Panc1 (cell line): ENCODE measurements around the gene ZNF580. TPM values are rescaled to one million over a fixed set of nuclear protein-coding genes. Genes with fewer than 3 reads are reported as not detected.

ENCODE experiments used
- ATAC-seq: fragments of 200-7000 bp; cut with Tn5 transposase; 2 replicates; pipeline ENCODE4 v1.9.1; 2020; ENCODE audit warnings: mild to moderate bottlenecking, moderate library complexity
- BruUV-seq: library from RNA; stranded (reverse); fragments of 400-500 nt; replicated peaks from 2 replicates; lab custom pipeline; 2021; lab: Mats Ljungman, UMichigan
- CTCF ChIA-PET: fragments of 300-600 bp; sonication (Branson Sonifier 250); formaldehyde crosslinking; loops from one replicate; lab custom pipeline; 2022; ENCODE audit warnings: antibody characterized with exemption; lab: Charles Lee
- POLR2A ChIA-PET: fragments of 300-600 bp; sonication (Branson Sonifier 250); formaldehyde crosslinking; loops from one replicate; lab custom pipeline; 2022; ENCODE audit warnings: antibody characterized with exemption; lab: Charles Lee
- DNase-seq: peaks from one replicate; pipeline ENCODE4 v3.0.0-alpha.2; 2010; ENCODE audit warnings: low read depth, low spot score
- H3K27ac ChIP-seq: 2 replicates; pipeline ENCODE4 v1.5.1; 2011; ENCODE audit warnings: mild to moderate bottlenecking, low read length, inconsistent platforms
- H3K27me3 ChIP-seq: fragments of 200-500 bp; sonication (Bioruptor generic); 2 replicates; pipeline ENCODE4 v1.6.0; 2014; ENCODE audit warnings: low read length, inconsistent platforms; ENCODE audit not compliant: control insufficient read depth, insufficient read depth
- H3K36me3 ChIP-seq: fragments of 200-500 bp; sonication (Bioruptor generic); 2 replicates; pipeline ENCODE4 v1.5.1; 2014; ENCODE audit warnings: inconsistent platforms, mild to moderate bottlenecking, low read length, moderate library complexity; ENCODE audit not compliant: control insufficient read depth, insufficient read depth
- H3K4me1 ChIP-seq: 2 replicates; pipeline ENCODE4 v1.5.1; 2011; ENCODE audit warnings: inconsistent platforms, mild to moderate bottlenecking, low read length, moderate library complexity; ENCODE audit not compliant: control insufficient read depth, insufficient read depth
- H3K4me3 ChIP-seq, 2 experiments: 2 replicates each; pipeline ENCODE4 v1.5.1; 2011 to 2012; ENCODE audit warnings: low read depth in 2 of 2, low read length in 2 of 2, mild to moderate bottlenecking in 2 of 2, inconsistent platforms in 1 of 2, moderate library complexity in 1 of 2
- H3K9me3 ChIP-seq: fragments of 200-500 bp; sonication (Bioruptor generic); 2 replicates; pipeline ENCODE4 v1.5.1; 2014; ENCODE audit warnings: low read depth, mild to moderate bottlenecking, inconsistent platforms, low read length, moderate library complexity; ENCODE audit not compliant: control insufficient read depth, insufficient read depth
- POLR2AphosphoS5 ChIP-seq: IDR thresholded peaks from 2 replicates; pipeline ENCODE4 v1.6.1; 2012; ENCODE audit warnings: mild to moderate bottlenecking, low read depth, low read length, moderate library complexity
- SIN3A ChIP-seq: IDR thresholded peaks from 2 replicates; pipeline ENCODE4 v1.6.1; 2012; ENCODE audit warnings: low read depth, mild to moderate bottlenecking, low read length, moderate library complexity, borderline replicate concordance; ENCODE audit not compliant: insufficient read depth
- TCF7L2 ChIP-seq: IDR thresholded peaks from 2 replicates; pipeline ENCODE4 v1.6.1; 2011; ENCODE audit warnings: mild to moderate bottlenecking, low read depth, low read length, inconsistent platforms
- in situ Hi-C: cut with HindIII; loops from 2 replicates; pipeline ENCODE4 v1.10.0; 2016; ENCODE audit warnings: low sequenced_read_pairs, low pct_unique_long_range_greater_than_20kb
- intact Hi-C: fragments of 100-400 bp; cut with micrococcal nuclease; formaldehyde crosslinking; loops from one replicate; pipeline ENCODE4 v1.10.0; 2022; ENCODE audit not compliant: unreplicated experiment
- total RNA-seq: library from RNA; stranded (reverse); gene quantifications from one replicate; pipeline ENCODE4 v1.2.1, GENCODE V29; 2021; ENCODE audit not compliant: unreplicated experiment
- TF ChIP-seq, protein P1 (sequence below), 2 experiments: IDR thresholded peaks; 2 replicates each; pipeline ENCODE4 v1.6.1; 2011 to 2012; ENCODE audit warnings: low read depth in 2 of 2, control low read depth in 1 of 2, low read length in 1 of 2, mild to moderate bottlenecking in 1 of 2, moderate library complexity in 1 of 2; ENCODE audit not compliant: insufficient read depth in 1 of 2
- TF ChIP-seq, protein P2 (sequence below): fragments of 450-650 bp; IDR thresholded peaks from 2 replicates; pipeline ENCODE4 v1.5.1; 2017; ENCODE audit warnings: mild to moderate bottlenecking

ZNF580 gene
- total RNA-seq, 1 experiment from 2014 or later: 58.0 TPM

DNA sequence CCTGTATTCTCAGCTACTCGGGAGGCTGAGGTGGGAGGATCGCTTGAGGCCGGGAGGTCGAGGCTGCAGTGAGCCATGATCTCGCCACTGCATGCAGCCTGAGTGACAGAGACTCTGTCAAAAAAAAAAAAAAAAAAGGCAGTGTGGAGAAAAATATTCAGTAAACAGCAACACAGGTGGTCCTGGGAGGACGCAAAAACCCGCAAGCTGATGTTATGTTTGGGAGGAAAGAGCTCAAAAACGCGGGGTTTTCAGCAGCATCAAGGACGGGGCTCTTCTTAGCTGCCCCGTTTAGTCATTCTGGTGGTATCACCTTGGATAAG is 15.8 kb upstream of the ZNF580 start:
- Histone ChIP-seq H3K36me3 (no peaks in the 10 kb centered on the region), H3K4me1 (0 out of 2 replicates have a peak, but pooled peaks cover 3% of the 10 kb centered on the region), H3K27ac (peak overlapping the region; percentile 40), H3K27me3 (no peaks in the 10 kb centered on the region), H3K9me3 (no peaks in the 10 kb centered on the region), H3K4me3 (peak overlapping the region; percentile 60 to 82)
- TSS peak; percentile 63 for BruUV-seq
- TF ChIP-seq, protein P1, sequence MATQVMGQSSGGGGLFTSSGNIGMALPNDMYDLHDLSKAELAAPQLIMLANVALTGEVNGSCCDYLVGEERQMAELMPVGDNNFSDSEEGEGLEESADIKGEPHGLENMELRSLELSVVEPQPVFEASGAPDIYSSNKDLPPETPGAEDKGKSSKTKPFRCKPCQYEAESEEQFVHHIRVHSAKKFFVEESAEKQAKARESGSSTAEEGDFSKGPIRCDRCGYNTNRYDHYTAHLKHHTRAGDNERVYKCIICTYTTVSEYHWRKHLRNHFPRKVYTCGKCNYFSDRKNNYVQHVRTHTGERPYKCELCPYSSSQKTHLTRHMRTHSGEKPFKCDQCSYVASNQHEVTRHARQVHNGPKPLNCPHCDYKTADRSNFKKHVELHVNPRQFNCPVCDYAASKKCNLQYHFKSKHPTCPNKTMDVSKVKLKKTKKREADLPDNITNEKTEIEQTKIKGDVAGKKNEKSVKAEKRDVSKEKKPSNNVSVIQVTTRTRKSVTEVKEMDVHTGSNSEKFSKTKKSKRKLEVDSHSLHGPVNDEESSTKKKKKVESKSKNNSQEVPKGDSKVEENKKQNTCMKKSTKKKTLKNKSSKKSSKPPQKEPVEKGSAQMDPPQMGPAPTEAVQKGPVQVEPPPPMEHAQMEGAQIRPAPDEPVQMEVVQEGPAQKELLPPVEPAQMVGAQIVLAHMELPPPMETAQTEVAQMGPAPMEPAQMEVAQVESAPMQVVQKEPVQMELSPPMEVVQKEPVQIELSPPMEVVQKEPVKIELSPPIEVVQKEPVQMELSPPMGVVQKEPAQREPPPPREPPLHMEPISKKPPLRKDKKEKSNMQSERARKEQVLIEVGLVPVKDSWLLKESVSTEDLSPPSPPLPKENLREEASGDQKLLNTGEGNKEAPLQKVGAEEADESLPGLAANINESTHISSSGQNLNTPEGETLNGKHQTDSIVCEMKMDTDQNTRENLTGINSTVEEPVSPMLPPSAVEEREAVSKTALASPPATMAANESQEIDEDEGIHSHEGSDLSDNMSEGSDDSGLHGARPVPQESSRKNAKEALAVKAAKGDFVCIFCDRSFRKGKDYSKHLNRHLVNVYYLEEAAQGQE (IDR thresholded peaks at IDR 0.05; ENCODE audit: insufficient read depth in 1 of 2, low read depth in 2 of 2, low read length in 1 of 2): no peak
- no peak for TF ChIP-seq POLR2AphosphoS5
- TF ChIP-seq SIN3A: no peak
- TF ChIP-seq, protein P2, sequence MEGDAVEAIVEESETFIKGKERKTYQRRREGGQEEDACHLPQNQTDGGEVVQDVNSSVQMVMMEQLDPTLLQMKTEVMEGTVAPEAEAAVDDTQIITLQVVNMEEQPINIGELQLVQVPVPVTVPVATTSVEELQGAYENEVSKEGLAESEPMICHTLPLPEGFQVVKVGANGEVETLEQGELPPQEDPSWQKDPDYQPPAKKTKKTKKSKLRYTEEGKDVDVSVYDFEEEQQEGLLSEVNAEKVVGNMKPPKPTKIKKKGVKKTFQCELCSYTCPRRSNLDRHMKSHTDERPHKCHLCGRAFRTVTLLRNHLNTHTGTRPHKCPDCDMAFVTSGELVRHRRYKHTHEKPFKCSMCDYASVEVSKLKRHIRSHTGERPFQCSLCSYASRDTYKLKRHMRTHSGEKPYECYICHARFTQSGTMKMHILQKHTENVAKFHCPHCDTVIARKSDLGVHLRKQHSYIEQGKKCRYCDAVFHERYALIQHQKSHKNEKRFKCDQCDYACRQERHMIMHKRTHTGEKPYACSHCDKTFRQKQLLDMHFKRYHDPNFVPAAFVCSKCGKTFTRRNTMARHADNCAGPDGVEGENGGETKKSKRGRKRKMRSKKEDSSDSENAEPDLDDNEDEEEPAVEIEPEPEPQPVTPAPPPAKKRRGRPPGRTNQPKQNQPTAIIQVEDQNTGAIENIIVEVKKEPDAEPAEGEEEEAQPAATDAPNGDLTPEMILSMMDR: no peak
- intact Hi-C loops: no loop called here
- ChIA-PET POLR2A (interaction anchor here (0.5 to 1.0 kb wide), 10 partner anchors 10 to 1076 kb away, joined by 3 to 20 read pairs (median 6); no protein-coding TSS in a partner anchor), CTCF (interaction anchor here (0.6 to 1.0 kb wide), 7 partner anchors 13 to 478 kb away, joined by 3 to 10 read pairs (median 3); no protein-coding TSS in a partner anchor)
- ATAC-seq: no peak
- no peak for DNase-seq
- in situ Hi-C loops: no loop called here

DNA sequence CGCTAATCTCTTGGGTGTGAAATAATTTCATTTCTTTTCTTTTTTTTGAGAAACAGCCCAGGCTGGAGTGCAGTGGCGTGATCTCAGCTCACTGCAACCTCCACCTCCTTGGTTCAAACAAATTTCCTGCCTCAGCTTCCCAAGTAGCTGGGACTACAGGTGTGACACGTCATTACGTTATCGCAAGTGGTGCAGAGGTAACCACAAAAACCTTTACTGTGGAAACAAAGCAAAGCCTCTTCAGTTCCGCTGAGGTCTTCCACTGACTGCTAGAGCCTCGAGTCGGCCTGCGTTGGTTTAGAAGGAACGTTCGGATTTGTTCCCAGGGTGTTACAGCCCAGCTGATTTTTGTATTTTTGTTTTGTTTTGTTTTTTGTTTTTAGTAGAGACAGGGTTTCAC is 14.5 kb upstream of the ZNF580 start:
- no peak for ATAC-seq
- H3K4me1 ChIP-seq: 0 out of 2 replicates have a peak, but pooled peaks cover 3% of the 10 kb centered on the region
- TF ChIP-seq POLR2AphosphoS5 (no peak), SIN3A (no peak), TCF7L2 (no peak)
- TF ChIP-seq, protein P2: no peak
- TF ChIP-seq, protein P1 (IDR thresholded peaks at IDR 0.05; ENCODE audit: insufficient read depth in 1 of 2, low read depth in 2 of 2, low read length in 1 of 2): no peak
- POLR2A ChIA-PET: interaction anchor here (0.5 kb wide), 1 partner anchor 171 kb away, joined by 7 read pairs; no protein-coding TSS in a partner anchor
- no peak for DNase-seq
- no TSS peak for BruUV-seq
- no peaks in the 10 kb centered on the region for H3K36me3 ChIP-seq
- intact Hi-C loops: no loop called here
- CTCF ChIA-PET: no interaction called here
- H3K9me3 ChIP-seq: no peaks in the 10 kb centered on the region
- no peak overlapping the region for H3K27ac ChIP-seq
- in situ Hi-C loops: no loop called here
- no peaks in the 10 kb centered on the region for H3K27me3 ChIP-seq
- H3K4me3 ChIP-seq: no peak overlapping the region
